DOHH2 (cell line): ENCODE data around the gene RCAN2.

ENCODE experiments used
- CTCF ChIP-seq: fragments of 200-600 bp; sonication (generic); IDR thresholded peaks from one replicate; pipeline ENCODE4 v1.5.1; 2014; ENCODE audit warnings: antibody characterized with exemption, mild to moderate bottlenecking, low read depth, low read length; ENCODE audit not compliant: poor library complexity, severe bottlenecking
- EZH2phosphoT487 ChIP-seq: fragments of 200-600 bp; sonication (generic); IDR thresholded peaks from 2 replicates; pipeline ENCODE4 v1.6.1; 2017; ENCODE audit warnings: borderline replicate concordance, mild to moderate bottlenecking, antibody characterized with exemption, low read length, moderate library complexity, mixed read lengths

GRCh38 chr6:46395530-46395929 is 95.7 kb downstream of the RCAN2 start:
- TF ChIP-seq CTCF (no peak), EZH2phosphoT487 (no peak)
